ENCODE measurements around the gene PLCH2.

- TF ChIP-seq GATA2 (IDR thresholded peaks at IDR 0.05; ENCODE audit: insufficient read depth, insufficient read length, low read depth, low read length), result no peak
- TF ChIP-seq CTCF (IDR thresholded peaks at IDR 0.05; ENCODE audit: extremely low read depth in 1 of 2, insufficient read depth in 1 of 2, low read depth in 1 of 2, low read length in 2 of 2), result no peak
- no peak for TF ChIP-seq POLR2AphosphoS5 (IDR thresholded peaks at IDR 0.05; ENCODE audit: insufficient read depth, low read depth, low read length)
- no peak for TF ChIP-seq POLR2A (IDR thresholded peaks at IDR 0.05; ENCODE audit: low read depth, low read length)
- TF ChIP-seq MYC (IDR thresholded peaks at IDR 0.05; ENCODE audit: low read depth, low read length), result no peak
- no peak for TF ChIP-seq EZH2 (IDR thresholded peaks at IDR 0.05; ENCODE audit: borderline replicate concordance, low read depth, low read length, severe bottlenecking)
- TF ChIP-seq MAX (IDR thresholded peaks at IDR 0.05; ENCODE audit: insufficient read depth, insufficient read length), result no peak
These were observed 71.3 kb downstream of the PLCH2 start for GRCh38 chr1:2547210-2548067.

All from endothelial cell of umbilical vein (primary cell).